Right lobe of liver (tissue), 4 donors: ENCODE measurements around the gene TTC39C.

ENCODE experiments used
- POLR2A ChIP-seq: fragments of 450-650 bp; IDR thresholded peaks from one replicate; pipeline ENCODE4 v1.6.1; 2017; ENCODE audit warnings: antibody characterized with exemption, mild to moderate bottlenecking
- TF ChIP-seq, protein P1 (sequence below), 4 donors: fragments of 200-600 bp in 3 of 4; fragments of 450-650 bp in 1 of 4; IDR thresholded peaks; one replicate each; pipeline versions ENCODE4 v1.5.1 to v1.8.0; 2016 to 2022; ENCODE audit warnings: antibody characterized with exemption in 4 of 4, mild to moderate bottlenecking in 2 of 4
- donor health status: DM: no; HTN: no; CAD: no.
- donor health status: DM: no; HTN: no; CAD: no.
- donor health status: DM: no; HTN: yes; CAD: no.

DNA sequence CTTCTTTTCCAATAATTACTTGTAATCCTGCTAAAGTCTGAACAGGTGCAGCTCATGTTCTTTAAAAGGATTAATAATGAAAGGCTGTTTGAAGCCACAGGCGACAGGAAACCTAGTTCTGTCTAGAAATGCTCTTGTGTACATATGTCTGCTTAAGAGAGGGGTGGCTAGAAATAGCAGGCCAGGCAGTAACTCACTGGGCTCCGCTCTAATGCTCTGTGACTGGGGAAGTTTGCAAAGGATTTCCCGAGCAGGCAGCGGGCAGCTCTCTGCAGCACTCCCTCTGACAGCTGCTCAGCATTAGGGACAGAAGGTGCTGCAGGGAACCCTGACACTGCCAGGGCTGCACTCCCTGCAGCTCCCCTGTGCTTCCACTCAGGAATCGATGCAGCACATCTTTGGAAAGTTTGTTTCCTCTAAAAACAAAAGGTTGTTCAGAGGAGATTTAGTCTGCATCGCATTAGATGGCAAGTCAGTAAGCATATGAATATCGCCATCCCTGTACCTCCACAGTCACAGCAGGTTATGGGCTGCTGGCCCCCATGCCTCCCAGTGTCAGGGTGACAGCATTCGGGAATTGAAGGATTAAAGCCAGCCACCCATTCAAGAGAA is 33.1 kb upstream of the TTC39C start:
- TF ChIP-seq, protein P1, sequence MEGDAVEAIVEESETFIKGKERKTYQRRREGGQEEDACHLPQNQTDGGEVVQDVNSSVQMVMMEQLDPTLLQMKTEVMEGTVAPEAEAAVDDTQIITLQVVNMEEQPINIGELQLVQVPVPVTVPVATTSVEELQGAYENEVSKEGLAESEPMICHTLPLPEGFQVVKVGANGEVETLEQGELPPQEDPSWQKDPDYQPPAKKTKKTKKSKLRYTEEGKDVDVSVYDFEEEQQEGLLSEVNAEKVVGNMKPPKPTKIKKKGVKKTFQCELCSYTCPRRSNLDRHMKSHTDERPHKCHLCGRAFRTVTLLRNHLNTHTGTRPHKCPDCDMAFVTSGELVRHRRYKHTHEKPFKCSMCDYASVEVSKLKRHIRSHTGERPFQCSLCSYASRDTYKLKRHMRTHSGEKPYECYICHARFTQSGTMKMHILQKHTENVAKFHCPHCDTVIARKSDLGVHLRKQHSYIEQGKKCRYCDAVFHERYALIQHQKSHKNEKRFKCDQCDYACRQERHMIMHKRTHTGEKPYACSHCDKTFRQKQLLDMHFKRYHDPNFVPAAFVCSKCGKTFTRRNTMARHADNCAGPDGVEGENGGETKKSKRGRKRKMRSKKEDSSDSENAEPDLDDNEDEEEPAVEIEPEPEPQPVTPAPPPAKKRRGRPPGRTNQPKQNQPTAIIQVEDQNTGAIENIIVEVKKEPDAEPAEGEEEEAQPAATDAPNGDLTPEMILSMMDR (IDR thresholded peaks at IDR 0.05), result no peak
- TF ChIP-seq POLR2A, result no peak
